Breast epithelium (tissue), 4 donors: ENCODE results near the gene PXDN. TPM values are rescaled to one million over a fixed set of nuclear protein-coding genes. Genes with fewer than 3 reads are reported as not detected.
"Not testable (repeated sequence)": the region's sequence is repeated elsewhere in the genome, so short reads cannot be mapped to it uniquely, and the experiment has no call there.

Experiments used
- DNase-seq, 2 donors: peaks; one replicate each; pipeline ENCODE4 v3.0.0-alpha.2; 2019; ENCODE audit warnings: low spot score in 2 of 2
- H3K27ac ChIP-seq, 2 donors: fragments of 200-600 bp; sonication (generic) in 1 of 2; one replicate each; pipeline ENCODE4 v1.5.1; 2016 to 2019; ENCODE audit warnings: mild to moderate bottlenecking in 1 of 2
- H3K27me3 ChIP-seq, 2 donors: fragments of 200-600 bp; sonication (generic) in 1 of 2; one replicate each; pipeline versions ENCODE4 v1.5.1 to v1.6.0; 2017 to 2019; ENCODE audit warnings: control low read depth in 1 of 2, mild to moderate bottlenecking in 1 of 2
- H3K36me3 ChIP-seq: fragments of 200-600 bp; one replicate; pipeline ENCODE4 v1.5.1; 2019
- H3K4me1 ChIP-seq, 2 donors: fragments of 200-600 bp; sonication (generic); one replicate each; pipeline ENCODE4 v1.5.1; 2016 to 2019; ENCODE audit warnings: control low read depth in 1 of 2
- H3K4me3 ChIP-seq, 3 donors: fragments of 200-600 bp; sonication (generic); 1 replicate in 2 of 3; 2 replicates in 1 of 3; pipeline ENCODE4 v1.5.1; 2016 to 2019; ENCODE audit warnings: mild to moderate bottlenecking in 3 of 3, moderate library complexity in 2 of 3
- H3K9me3 ChIP-seq, 2 donors: fragments of 200-600 bp; sonication (generic) in 1 of 2; one replicate each; pipeline ENCODE4 v1.5.1; 2016 to 2019; ENCODE audit warnings: control low read depth in 1 of 2
- CTCF ChIP-seq, 3 donors: fragments of 450-650 bp; IDR thresholded peaks; one replicate each; pipeline ENCODE4 v1.5.1; 2016 to 2017; ENCODE audit warnings: antibody characterized with exemption in 3 of 3, mild to moderate bottlenecking in 3 of 3, moderate library complexity in 3 of 3
- POLR2A ChIP-seq: fragments of 450-650 bp; IDR thresholded peaks from one replicate; pipeline ENCODE4 v1.6.1; 2016; ENCODE audit warnings: antibody characterized with exemption, mild to moderate bottlenecking, moderate library complexity
- POLR2AphosphoS5 ChIP-seq, 3 donors: sonication (generic); formaldehyde crosslinking; IDR thresholded peaks; one replicate each; pipeline ENCODE4 v1.6.1; 2017; ENCODE audit warnings: antibody characterized with exemption in 3 of 3
- intact Hi-C: fragments of 100-400 bp; cut with DNase I; formaldehyde crosslinking; loops from one replicate; pipeline ENCODE4 v1.15.1; 2023; ENCODE audit warnings: low total_unique reads
- total RNA-seq, 3 donors: library from RNA; depleted of rRNA; stranded (reverse); fragments of >200 nt; gene quantifications; one replicate each; pipeline ENCODE4 v1.1.0, GENCODE V29; 2016

The PXDN gene
- total RNA-seq, 3 donors from 2014 or later: 42.4 to 108 (median 64.2) TPM

DNA sequence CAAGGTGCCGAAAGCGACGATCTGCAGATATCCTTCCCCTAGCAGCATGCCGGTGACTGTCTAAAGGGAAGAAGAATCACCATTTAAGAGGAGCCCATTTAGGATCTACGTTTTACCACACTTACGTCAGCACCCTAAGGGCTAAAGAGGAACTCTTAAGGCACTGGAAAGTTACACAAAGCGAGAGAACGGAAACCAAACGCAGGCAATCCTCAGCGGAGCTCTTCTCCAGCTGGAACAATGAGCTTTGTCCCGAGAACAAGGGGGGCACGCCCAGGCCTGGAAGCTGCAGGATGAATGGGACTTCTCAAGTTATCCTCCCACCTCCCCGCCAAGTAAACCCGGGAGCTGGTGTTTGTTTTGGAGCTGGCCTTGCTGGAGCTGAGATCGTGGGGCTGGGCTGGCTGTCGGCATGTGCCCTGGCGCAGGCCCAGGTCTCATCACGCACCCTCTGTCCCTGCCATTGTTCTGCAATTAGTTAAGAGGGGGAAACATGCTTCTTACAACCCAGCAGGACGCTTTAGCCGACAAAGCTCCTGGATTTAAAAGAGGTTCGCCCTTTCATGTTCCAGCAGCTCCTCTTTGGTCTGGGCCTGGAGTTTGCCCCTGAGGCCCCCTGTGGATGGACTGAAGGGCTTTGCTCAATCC is 36.4 kb downstream of the PXDN start:
- Histone ChIP-seq H3K9me3 (no peaks in the 10 kb centered on the region), H3K36me3 (no peaks in the 10 kb centered on the region), H3K4me1 (peaks cover 8 to 9% of the 10 kb centered on the region in 2 donors), H3K4me3 (peak overlapping the region; percentile 20 to 59 (median 34)), H3K27ac (peak overlapping the region; percentile 76 to 83), H3K27me3 (no peaks in the 10 kb centered on the region)
- intact Hi-C loops: no loop called here
- DNase-seq: peak; percentile 68 to 75
- TF ChIP-seq POLR2AphosphoS5 (IDR thresholded peaks at IDR 0.05): peak in 2 of 3 donors; percentile 10 to 12
- TF ChIP-seq CTCF (IDR thresholded peaks at IDR 0.05): no peak
- TF ChIP-seq POLR2A: no peak

DNA sequence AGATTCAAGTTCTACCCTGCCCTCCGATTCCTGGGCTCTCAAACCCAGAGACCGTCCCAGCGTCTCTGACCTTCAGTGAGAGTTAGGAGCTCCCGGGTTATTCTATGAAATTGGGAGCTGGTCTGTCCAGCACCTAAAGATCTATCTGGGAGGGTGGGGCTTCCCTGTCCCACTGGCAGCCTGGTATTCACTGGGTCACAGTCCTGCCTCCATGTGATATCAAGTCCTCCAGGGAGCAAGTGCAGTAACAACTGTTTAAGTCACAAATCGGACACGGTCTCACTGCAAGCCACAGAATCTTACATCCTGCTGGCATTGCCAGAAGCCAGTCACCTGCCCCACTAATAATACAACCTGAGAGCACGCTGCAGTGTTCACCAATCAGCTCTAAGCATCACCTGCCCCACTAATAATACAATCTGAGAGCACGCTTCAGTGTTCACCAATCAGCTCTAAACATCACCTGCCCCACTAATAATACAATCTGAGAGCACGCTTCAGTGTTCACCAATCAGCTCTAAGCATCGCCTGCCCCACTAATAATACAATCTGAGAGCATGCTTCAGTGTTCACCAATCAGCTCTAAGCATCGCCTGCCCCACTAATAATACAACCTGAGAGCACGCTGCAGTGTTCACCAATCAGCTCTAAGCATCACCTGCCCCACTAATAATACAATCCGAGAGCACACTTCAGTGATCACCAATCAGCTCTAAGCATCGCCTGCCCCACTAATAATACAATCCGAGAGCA is 38.0 kb downstream of the PXDN start:
- H3K9me3 ChIP-seq, intact Hi-C loops, H3K27ac ChIP-seq, H3K4me3 ChIP-seq, H3K36me3 ChIP-seq, DNase-seq, H3K27me3 ChIP-seq, H3K4me1 ChIP-seq: not testable (repeated sequence)

- TF ChIP-seq POLR2AphosphoS5 (IDR thresholded peaks at IDR 0.05) (no peak), POLR2A (no peak), CTCF (IDR thresholded peaks at IDR 0.05) (no peak)
- H3K27me3 ChIP-seq: no peaks in the 10 kb centered on the region
- no peak for DNase-seq
- no peaks in the 10 kb centered on the region for H3K9me3 ChIP-seq
- no peak overlapping the region for H3K27ac ChIP-seq
- peaks cover 8 to 9% of the 10 kb centered on the region in 2 donors for H3K4me1 ChIP-seq
- no peak overlapping the region for H3K4me3 ChIP-seq
- intact Hi-C loops: no loop called here
- H3K36me3 ChIP-seq: no peaks in the 10 kb centered on the region
Observed at GRCh38 chr2:1705557-1706076, 38.7 kb downstream of the PXDN start.

GRCh38 chr2:1704631-1705556 is 39.4 kb downstream of the PXDN start:
- TF ChIP-seq CTCF (IDR thresholded peaks at IDR 0.05): no peak
- no peak for TF ChIP-seq POLR2AphosphoS5 (IDR thresholded peaks at IDR 0.05)
- TF ChIP-seq POLR2A: no peak
- intact Hi-C loops: no loop called here

GRCh38 chr2:1702186-1702565 is 42.1 kb downstream of the PXDN start:
- H3K27me3 ChIP-seq: no peaks in the 10 kb centered on the region
- DNase-seq: no peak
- intact Hi-C loops: no loop called here
- H3K4me3 ChIP-seq: no peak overlapping the region
- no peaks in the 10 kb centered on the region for H3K36me3 ChIP-seq
- no peaks in the 10 kb centered on the region for H3K9me3 ChIP-seq
- peak overlapping the region in 1 of 2 donors; percentile 19 for H3K27ac ChIP-seq
- TF ChIP-seq POLR2AphosphoS5 (IDR thresholded peaks at IDR 0.05) (no peak), POLR2A (no peak), CTCF (IDR thresholded peaks at IDR 0.05) (no peak)
- no peaks in the 10 kb centered on the region for H3K4me1 ChIP-seq

More at GRCh38 chr2:1704631-1705556, 39.4 kb downstream of the PXDN start:
- Histone ChIP-seq H3K4me3 (no peak overlapping the region), H3K9me3 (no peaks in the 10 kb centered on the region), H3K27ac (no peak overlapping the region), H3K4me1 (peaks cover 8 to 9% of the 10 kb centered on the region in 2 donors), H3K36me3 (no peaks in the 10 kb centered on the region), H3K27me3 (no peaks in the 10 kb centered on the region)
- peak in 1 of 2 donors; percentile 37 for DNase-seq
